Putamen (tissue), 1 donor: ENCODE data around the gene OR51B2.
"Not testable (repeated sequence)": the region's sequence is repeated elsewhere in the genome, so short reads cannot be mapped to it uniquely, and the experiment has no call there.

Experiments used
- DNase-seq: peaks from one replicate; pipeline ENCODE4 v3.0.0-alpha.2; 2016; ENCODE audit warnings: low spot score

The OR51B2 gene, protein sequence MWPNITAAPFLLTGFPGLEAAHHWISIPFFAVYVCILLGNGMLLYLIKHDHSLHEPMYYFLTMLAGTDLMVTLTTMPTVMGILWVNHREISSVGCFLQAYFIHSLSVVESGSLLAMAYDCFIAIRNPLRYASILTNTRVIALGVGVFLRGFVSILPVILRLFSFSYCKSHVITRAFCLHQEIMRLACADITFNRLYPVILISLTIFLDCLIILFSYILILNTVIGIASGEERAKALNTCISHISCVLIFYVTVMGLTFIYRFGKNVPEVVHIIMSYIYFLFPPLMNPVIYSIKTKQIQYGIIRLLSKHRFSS

DNA sequence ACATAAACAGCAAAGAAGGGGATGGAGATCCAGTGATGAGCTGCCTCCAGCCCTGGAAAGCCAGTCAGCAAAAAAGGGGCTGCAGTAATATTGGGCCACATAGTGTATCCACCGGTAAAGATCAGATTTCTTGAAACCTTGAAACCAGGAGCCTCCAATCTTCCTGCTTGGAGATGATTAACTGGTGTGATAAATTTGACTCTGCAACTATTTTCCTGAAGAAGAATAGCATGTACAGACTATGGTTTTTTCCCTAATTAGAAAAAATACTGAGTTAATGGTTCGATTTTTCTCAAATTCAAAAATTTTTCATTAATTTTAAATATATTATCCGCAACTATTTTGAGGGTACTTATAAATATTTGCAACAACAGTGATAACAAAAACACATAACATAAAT lies at the start of gene OR51B2:
OR51B2 (minus strand) TSS at position 101 of the 400 bp plus-strand sequence; CDS start at position 101, 0 bp downstream.
- no peak for DNase-seq

DNA sequence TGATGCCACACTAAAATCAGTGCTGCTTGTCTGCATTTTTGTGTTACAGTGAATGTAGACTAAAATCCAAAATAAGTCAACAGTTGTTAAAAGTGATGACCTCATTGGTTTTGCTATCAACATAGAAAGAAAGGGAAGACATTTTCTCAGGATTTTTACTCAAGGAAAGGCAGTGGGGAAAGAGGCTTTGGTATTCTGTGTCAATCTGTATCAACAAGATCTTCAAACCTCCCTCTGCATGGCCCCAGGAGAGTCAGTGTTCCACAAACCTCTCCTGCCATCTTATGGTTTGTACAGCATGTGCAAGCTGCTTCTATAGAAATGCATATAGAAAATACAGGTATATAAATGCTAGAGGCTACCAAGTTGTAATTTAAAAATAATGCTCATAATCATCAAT lies 45.7 kb upstream of the OR51B2 start:
- no peak for DNase-seq

DNA sequence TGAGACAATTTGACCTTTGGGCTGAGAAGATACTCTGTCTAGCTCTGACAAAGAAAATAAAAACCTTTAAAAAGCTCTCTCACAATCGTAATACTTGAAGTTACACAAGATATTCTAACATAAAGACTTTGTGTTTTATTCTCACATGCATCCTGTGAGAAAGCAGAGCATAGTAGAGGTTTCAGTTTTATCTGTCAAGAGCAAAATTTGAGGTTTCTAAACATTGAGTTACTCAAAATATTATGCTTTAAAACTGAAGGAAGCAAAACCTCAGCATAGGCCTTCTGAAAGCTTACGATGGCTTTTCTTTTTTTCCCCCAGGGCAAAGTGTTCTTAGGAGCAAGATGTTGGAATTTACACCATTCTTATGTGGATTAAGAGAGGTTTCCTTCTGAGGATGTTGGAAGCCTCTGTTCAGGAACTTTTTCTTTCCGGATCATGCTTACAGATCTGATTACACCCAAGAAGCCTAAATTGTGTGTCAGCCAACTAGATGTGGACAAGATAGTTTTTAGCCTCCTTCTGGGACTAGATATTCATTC lies 44.5 kb upstream of the OR51B2 start:
- no peak for DNase-seq

DNA sequence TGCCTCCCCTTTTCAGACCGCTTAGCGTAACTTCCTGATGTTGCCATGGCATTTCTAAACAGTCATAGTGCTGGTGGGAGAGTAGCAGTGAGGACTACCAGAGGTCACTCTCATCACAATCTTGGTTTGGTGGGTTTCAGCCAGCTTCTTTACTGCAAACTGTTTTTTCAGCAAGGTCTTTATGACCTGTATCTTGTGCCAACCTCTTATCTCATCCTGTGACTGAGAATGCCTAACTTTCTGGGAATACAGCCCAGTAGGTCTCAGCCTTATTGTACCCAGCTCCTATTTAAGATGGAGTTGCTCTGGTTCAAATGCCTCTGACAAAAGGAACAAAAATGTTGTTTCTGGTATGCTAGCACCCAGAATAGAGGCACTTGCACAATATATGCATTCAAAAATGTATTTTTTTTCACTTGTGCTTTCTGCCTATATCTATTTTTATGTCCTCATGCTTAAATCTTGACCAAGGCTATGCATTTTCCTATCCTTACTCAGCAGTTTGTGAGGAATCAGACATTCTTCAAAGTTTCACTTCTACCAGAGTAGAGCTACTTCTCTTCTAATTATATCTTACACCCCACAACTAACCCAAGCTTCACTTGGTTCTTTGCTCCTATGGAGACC lies 43.5 kb upstream of the OR51B2 start:
- DNase-seq = no peak

DNA sequence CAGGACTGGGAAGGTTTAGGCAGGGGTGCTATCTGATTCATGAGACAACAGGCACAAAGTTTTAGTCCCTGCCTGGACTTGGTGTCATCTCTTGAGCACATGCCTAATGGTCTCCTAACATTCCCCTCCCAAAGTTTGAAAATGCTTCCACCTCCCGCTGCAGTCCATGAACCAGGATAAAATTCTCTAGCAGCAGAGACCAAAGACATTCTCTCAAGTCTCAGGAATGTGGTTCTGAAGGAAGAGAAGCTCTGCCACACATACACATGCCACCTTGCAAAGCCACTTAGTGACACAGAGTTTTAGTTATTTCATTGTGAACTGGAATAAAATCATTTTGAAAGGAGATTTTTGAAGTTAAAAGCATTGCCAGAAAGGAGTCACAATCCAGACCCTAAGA lies 42.8 kb upstream of the OR51B2 start:
- no peak for DNase-seq

DNA sequence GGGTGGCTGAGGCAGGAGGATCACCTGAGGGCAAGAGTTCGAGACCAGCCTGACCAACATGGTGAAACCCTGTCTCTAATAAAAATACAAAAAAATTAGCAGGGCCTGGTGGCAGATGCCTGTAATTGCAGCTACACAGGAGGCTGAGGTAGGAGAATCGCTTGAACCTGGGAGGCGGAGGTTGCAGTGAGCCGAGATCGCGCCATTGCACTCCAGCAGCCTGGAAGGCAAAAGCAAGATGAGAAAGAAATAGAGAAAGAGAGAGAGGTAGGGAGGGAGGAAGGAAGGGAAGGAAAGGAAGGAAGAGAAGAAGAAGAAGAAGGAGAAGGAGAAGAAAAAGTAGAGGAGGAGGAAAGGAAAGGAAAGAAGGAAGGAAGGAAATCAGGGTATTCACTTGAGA lies 42.3 kb upstream of the OR51B2 start:
- not testable (repeated sequence) for DNase-seq

DNA sequence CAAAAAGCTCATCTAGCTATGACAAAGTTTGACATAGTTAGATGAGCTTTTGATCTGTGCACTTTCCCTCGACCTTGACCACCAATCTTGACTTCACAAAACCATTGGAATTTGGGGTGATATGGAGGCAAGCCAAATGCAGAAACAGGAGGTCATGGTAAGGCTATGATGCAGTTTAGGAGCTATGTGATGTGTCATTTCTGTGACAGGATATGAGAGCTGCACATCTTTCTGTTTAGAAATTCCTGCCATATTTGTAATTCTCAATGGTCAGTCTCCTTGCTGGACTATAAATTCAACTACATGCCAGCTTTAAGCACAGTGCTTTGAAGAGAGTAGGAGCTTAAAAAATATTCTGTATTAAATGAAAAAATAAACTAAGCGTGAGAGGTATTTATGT lies 40.1 kb upstream of the OR51B2 start:
- DNase-seq = no peak

DNA sequence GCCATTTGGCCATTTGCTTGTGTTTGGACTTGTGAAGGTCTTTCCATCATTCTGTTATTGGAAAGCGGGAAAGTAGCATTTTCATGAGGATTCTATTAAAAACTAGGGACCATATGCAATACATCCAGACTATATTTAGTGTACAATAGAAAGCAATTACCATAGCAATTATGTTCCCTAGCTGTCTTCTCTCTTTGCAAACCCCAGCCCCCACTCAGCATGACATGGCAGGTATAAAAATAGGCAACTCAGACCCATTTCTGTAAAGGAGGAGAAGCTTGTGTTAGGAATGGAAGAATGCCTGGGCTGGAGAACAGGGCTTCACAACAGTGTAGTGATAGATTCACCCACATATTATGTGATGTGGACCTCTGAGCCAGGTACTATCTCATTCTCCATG lies 39.6 kb upstream of the OR51B2 start:
- no peak for DNase-seq

DNA sequence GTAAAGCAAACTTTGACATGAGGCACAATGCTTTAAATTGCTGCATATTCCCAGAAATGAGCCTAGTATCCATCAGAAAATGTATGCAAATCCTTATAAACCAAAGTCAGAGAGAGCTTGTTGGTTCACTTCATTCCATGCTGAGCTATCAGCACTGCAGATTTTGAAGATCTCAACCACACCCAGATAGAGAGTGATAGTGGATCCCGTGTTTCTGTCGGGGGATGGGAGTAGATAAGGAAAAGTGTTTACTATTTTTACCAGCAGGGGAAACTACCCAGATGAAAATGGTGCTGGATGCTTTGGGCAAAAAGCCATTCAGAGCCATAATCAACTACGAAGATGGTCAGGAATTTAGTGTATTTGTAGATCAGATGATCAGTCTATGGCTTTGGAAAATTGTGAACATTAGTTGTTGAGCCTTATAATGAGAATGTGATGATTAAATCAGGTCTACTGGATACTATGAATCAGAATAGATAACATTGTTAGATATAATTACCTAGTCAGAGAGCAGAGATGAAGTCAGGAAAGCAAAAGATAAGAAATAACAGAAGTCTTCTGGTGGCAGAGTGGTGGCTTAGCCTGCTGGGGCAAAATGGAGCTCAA lies 38.0 kb upstream of the OR51B2 start:
- no peak for DNase-seq

DNA sequence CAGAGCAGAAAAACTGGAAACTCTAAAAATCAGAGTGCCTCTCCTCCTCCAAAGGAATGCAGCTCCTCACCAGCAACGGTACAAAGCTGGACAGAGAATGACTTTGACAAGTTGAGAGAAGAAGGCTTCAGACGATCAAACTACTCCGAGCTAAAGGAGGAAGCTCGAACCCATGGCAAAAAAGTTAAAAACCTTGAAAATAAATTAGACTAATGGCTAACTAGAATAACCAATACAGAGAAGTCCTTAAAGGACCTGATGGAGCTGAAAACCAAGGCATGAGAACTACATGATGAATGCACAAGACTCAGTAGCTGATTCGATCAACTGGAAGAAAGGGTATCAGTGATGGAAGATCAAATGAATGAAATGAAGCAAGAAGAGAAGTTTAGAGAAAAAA lies 31.9 kb upstream of the OR51B2 start:
- DNase-seq = not testable (repeated sequence)

DNA sequence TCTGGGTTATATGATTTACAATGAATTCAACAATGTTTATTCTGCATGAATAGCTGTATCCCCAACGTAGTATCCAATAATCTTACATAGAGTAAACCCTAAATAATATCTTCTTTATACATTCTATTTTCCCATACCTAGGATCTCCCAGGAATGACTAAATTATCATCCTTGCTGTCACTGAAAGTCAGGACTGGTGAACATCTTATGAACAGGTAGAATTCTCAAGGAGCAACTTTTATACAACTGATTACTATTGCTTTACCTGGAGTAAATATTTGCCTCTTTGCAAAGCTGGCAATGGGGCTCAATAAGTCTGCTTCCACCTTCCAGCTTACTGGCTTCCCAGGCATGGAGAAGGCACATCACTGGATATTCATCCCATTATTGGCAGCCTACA lies 27.1 kb upstream of the OR51B2 start, which contains the start of gene OR51B6:
OR51B6 (plus strand) TSS at position 301 of the 400 bp plus-strand sequence; CDS start at position 301, 0 bp downstream.
- DNase-seq = no peak

DNA sequence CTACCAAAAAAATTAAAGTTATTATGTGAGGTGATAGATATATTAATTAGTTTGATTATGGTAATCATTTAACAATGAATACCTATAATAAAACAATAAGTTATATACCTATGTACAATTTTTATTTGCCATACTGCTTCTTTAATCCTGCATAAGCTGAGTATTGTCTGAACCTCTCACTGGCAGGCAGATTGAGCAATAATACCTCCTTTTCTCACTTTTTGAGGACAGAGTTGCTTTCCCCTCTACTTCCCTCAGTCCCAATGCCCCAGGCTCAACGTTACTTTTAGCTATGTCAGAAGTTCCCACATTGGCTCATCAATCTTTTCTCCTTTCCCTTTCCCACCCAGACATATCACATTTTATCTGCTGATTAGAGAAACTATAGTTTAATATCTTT lies 25.5 kb upstream of the OR51B2 start:
- no peak for DNase-seq

DNA sequence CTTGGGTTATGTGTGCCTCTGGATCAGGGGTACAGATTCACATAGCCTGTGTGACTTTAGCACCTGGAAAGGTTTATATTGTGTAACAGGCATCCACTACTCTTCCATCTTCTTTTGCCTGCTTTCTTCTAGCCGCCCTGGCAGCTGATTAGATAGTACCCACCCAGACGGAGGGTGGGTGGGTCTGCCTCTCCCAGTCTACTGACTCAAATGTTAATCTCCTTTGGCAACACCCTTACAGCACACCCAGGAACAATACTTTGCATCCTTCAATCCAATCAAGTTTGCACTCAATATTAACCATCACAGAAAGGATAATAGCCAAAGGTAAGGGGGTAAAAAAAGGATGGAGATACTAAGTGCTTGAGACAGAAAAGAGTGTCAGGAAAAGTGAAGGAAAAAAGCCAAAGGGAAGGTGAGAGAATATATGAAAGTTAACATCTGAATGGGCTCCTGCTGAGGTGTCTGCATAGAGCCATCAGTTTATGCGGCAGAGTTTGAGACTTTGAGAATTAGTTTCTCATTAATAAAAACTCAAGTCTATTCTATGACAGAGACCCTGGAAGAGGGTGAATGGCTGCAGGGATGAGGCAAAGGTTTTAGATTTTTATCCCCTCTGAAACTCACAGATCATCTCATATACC lies 24.6 kb upstream of the OR51B2 start:
- DNase-seq = no peak

DNA sequence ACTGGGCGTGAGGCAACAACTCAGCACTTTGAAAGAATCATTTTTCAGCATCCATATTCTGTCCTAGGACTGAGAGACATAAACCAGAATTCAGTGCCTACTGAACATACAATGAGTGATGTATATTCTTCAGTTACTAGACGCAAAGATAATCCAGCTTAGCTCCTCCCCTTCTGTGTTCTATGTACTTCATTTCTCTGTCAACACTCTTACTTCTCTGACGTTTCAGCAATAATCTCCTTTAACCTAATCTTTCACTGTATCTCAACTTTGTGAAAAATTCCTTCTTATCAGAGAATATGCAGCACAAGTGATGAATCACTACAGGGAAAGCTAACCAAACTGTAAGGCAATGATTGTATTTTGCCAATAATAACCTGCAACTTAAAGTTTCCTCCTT lies 21.7 kb upstream of the OR51B2 start:
- DNase-seq = no peak

DNA sequence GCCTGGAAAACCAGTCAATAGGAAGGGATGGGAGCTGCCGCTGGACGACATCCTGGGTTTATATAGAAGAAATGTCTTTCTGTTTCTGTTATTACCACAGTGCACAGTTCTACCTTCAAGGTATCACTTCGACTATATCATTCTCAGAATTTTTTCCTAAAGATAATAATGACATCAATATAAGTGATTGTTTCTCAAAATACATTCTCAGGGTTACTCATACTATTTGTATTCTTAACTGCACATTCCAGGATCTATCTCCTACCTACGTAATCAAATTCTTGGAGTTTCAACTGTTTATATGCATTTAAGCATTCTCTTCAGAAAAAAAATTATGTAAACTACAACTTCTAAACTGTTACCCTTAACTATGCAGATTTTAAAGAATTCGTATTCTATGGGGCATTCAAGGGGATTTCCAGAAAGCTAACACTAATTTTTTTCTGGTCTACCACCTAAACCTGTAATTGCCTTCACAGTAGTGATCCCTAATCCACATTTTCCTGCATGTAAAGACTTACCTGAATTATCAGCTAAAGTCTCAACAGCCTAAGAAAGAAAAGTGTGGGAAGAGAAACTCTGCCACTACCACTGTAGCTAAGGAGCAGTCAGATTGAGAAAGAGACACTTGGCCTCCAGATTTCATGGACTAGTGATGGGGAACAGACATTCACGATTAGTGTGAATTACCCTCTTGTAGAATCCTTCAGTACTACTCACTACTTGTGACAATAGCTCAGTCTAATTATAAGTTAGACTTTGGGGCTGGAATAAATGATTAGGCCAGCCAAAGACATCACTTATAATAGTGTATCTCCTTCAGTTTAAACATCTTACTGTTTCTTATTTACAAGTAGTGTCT lies 19.6 kb upstream of the OR51B2 start, which contains the start of gene OR51B5:
OR51B5 (minus strand) TSS at position 51 of the 862 bp plus-strand sequence; CDS start at position 51, 0 bp downstream.
- no peak for DNase-seq

DNA sequence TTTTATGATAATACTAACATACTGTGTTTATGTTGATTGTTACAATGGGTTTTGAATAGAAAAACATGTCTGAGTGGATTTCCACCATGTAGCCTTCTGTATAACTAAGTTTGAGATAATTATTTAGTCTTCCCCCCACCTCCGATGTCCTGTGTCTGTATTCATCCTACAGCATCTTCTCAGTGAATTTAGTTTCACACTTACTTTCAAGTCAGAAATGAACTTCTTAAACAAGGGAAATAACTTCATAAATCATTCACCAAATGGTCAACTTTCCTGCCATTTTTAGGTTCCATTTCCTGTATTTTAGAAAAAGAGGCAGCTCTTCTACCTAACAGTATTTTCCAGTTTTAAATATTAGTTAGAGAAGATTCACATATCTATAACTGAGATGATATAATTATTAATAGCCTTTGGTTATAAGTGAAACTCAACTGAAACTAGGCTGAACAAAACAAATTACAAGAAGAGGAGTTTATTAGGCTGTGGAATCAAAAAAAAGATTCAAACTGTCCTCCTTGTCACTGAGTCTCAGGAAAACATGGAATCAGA lies 15.8 kb upstream of the OR51B2 start:
- no peak for DNase-seq

DNA sequence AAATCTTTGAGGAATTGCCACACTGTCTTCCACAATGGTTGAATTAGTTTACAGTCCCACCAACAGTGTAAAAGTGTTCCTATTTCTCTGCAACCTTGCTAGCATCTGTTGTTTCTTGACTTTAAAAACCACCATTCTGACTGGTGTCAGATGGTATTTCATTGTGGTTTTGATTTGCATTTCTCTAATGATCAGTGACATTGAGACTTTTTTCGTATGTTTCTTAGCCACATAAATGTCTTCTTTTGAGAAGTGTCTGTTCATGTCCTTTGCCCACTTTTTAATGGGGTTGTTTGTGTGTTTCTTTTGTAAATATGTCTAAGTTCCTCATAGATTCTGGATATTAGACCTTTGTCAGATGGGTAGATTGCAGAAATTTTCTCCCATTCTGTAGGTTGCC lies 13.2 kb upstream of the OR51B2 start:
- not testable (repeated sequence) for DNase-seq

DNA sequence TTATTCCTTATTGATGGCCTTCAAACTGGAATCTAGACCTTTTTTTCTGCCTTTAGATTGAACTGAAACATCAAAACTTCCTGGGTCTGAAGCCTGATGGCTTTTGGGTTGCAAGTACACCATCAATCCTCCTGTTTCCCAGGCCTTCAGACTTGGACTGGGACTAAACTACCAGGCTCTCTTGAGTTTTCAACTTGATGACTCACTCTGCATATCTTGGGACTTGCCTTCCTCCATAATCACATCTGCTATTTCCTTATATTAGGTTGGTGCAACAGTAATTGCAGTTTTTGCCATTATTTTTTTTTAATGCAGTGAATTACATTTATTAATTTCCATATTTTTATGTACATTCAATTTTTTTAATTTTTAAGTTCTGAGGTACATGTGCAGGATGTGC lies 12.2 kb upstream of the OR51B2 start:
- DNase-seq = no peak

DNA sequence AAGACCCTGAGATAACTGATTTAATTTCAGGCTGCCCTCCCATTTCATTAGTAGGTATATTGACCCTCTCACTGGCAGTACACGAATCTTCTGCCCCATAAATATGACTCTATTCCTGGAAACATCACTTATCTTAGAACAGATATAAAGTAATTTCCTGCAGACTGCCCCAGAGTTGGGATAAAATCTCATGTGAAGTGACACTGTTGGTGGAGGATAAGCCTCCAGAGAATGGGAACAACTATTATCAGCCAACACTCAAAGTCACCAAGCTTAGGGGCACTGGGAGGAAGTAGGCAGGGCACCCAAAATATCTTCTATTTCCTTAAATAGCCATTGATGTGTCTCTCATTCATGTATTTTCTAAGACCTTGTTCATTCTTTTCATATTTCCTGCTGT lies 11.1 kb upstream of the OR51B2 start:
- DNase-seq = no peak

DNA sequence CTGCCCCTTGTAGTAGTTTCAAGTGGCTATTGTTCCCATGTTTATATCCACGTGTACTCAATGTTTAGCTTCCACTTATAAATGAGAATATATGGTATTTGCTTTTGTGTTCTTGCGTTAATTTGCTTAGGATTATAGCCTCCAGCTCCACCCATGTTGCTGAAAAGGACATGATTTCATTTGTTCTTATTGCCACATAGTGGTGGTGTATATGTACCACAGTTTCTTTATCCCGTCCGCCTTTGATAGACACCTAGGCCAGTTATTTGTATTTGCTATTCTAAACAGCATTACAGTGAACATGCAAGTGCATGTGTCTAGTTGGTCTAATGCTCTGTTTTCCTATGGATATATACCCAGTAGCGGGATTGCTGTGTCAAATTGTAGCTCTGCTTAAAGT lies 6.8 kb downstream of the OR51B2 start:
- DNase-seq = no peak
